B cell (primary cell): ENCODE results near the gene WAC.

Experiments
- EZH2 ChIP-seq: IDR thresholded peaks from 2 replicates; pipeline ENCODE4 v1.6.1; 2012; ENCODE audit warnings: borderline replicate concordance, low read depth, mild to moderate bottlenecking, moderate library complexity, low read length; ENCODE audit not compliant: insufficient read depth, poor library complexity, severe bottlenecking
- TF ChIP-seq, protein P1 (sequence below): fragments of 200-600 bp; IDR thresholded peaks from one replicate; pipeline ENCODE4 v1.8.0; 2022; ENCODE audit warnings: antibody characterized with exemption, mild to moderate bottlenecking

GRCh38 chr10:28638392-28638791 is 105.5 kb downstream of the WAC start:
- TF ChIP-seq, protein P1, sequence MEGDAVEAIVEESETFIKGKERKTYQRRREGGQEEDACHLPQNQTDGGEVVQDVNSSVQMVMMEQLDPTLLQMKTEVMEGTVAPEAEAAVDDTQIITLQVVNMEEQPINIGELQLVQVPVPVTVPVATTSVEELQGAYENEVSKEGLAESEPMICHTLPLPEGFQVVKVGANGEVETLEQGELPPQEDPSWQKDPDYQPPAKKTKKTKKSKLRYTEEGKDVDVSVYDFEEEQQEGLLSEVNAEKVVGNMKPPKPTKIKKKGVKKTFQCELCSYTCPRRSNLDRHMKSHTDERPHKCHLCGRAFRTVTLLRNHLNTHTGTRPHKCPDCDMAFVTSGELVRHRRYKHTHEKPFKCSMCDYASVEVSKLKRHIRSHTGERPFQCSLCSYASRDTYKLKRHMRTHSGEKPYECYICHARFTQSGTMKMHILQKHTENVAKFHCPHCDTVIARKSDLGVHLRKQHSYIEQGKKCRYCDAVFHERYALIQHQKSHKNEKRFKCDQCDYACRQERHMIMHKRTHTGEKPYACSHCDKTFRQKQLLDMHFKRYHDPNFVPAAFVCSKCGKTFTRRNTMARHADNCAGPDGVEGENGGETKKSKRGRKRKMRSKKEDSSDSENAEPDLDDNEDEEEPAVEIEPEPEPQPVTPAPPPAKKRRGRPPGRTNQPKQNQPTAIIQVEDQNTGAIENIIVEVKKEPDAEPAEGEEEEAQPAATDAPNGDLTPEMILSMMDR: no peak
- TF ChIP-seq EZH2: no peak
